HG03575 (cell line): ENCODE data around the gene ARMC3.

Experiments
- ATAC-seq: cut with Tn5 transposase; IDR thresholded peaks from one replicate; pipeline ENCODE4 v1.9.1; 2021; ENCODE audit not compliant: unreplicated experiment, insufficient number of reproducible peaks, low FRiP score; ENCODE audit errors: extremely low read depth

ARMC3 gene

DNA sequence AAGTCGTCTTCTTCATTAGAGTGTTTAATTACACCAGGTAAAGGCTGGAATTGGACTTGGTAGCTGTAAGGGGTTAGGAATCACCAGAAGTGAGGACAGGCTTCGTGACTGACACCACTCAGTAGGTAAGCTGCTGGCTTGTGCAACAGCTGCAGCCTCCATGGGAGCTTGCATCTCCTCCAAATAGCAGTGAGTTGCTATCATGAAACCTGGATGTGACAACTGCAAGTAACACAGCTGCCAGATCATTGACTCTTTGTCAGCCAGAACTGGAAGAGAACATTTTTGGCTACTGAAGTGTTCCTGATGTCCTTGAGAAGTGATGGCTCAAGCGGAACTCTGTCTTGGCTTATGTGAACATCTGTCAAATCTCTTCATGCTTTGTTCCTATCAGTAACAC, 103.5 kb downstream of the ARMC3 start:
- no peak for ATAC-seq

DNA sequence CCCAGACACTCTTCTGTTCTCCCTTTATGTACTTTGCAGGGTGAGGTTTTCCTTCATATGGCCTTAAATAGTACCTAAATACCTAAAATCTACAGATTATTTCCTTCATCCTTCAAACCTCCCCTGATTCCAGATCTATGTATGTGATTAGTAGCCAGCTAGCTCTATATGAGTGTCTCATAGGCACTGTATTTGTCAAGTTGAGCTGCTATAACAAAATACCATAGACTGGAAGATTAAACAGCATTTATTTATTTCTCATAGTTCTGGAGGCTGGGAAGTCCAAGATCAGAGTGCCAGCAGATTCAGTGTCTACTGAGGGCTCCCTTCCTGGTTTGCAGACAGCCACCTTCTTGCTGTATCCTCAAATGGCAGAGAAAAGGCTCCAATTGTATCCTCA, 106.9 kb downstream of the ARMC3 start:
- ATAC-seq = no peak

DNA sequence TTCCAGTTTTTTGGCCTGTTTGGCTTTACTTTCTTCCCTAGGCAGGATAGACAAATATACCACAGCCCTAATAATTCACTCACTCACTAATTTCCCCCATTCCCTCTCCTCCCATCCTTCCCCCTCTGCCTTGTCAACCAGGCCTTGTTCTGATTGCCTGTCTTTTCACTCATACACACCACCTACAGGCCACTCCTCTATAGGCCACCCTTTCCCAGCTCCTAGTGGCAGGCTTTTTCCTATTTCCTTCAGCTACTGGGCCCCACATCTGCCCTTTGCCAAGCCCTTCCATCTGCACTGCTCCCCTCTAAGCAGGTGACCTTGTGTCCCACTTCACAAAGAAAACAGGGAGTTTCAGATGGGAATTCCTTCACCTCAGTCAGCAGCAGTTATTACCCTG, 107.7 kb downstream of the ARMC3 start:
- no peak for ATAC-seq

- ATAC-seq = no peak
Observed at GRCh38 chr10:23037152-23037551, 109.3 kb downstream of the ARMC3 start.

DNA sequence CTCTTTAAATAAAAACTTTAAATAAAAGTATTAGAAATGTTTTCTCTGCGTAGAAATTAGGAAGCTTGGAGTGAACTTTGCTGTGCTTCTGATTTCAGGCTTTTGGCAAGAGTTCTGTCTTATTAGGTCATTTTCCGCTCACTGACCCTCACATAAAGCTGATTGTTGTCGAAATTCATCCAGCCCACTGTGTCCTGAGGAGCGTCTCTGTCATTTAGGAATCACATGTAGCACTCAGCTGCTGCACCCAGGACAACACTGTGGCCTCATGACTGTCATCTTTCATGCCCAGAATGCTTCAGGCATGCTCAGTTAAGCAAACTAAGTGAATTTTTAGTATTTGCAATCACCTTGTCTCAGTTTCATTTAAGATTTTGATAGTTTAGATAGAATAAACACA, 109.7 kb downstream of the ARMC3 start:
- no peak for ATAC-seq

DNA sequence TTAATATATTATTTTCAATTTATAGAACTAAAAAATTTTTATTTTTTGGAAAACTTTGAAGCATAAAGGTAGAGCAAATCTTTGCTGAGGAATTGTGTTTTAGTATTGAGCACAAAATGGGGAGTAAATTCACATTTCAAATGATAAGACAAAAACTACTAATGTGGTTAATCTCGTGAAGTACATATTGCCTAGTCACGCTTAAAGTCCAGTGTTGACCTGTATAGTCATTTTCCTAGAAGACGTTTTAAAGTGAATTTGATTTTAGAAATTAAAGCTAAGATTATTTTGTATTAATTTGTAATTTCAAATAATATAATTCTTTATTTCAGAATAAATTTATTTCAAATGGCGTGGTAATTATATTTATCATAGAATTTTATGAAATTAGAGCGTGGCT, 110.3 kb downstream of the ARMC3 start:
- ATAC-seq = no peak

GRCh38 chr10:23040002-23040401, 112.1 kb downstream of the ARMC3 start:
- ATAC-seq = no peak

DNA sequence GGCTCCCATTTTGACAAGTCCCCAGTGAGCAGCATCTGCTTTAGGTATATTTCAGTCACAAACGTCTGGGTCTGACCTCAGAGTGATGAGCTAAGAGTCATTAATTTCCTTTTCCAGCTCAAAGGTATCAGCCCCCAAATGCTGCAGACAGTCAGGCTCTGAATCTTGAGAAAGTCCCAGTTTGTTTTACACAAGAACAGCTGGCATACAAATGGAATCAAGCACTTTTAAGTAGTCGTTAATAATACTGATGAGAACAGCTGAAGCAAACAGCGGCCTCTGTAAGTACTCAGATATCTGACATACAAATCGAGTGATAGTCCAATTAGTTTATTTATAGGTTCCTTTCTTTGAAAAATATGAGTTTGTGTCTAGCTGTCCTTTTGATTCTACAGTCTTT, 118.2 kb downstream of the ARMC3 start:
- ATAC-seq = no peak

- ATAC-seq = no peak
Observed at GRCh38 chr10:23047201-23048050, 119.6 kb downstream of the ARMC3 start.

GRCh38 chr10:23048191-23048590, 120.3 kb downstream of the ARMC3 start:
- no peak for ATAC-seq

- ATAC-seq = no peak
Observed at GRCh38 chr10:23051278-23051677, 123.4 kb downstream of the ARMC3 start.

DNA sequence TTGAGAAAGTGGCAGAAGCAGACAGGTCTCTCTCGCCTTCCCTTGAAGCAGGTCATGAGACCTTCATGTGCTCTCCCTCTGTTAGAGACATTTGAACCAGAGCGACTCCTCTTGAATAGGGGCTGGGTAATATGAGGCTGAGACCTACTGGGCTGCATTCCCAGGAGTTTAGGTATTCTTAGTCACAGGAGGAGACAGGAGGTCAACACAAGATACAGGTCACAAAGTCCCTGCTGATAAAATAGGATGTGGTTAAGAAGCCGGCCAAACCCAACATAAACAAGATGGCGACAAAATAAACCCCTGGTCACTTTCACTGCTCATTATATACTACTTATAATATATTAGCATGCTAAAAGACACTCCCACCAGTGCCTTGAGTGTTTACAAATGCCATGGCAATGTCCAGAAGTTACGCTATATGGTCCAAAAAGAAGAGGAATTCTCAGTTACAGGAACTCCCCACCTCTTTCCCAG, 124.0 kb downstream of the ARMC3 start:
- ATAC-seq = no peak

DNA sequence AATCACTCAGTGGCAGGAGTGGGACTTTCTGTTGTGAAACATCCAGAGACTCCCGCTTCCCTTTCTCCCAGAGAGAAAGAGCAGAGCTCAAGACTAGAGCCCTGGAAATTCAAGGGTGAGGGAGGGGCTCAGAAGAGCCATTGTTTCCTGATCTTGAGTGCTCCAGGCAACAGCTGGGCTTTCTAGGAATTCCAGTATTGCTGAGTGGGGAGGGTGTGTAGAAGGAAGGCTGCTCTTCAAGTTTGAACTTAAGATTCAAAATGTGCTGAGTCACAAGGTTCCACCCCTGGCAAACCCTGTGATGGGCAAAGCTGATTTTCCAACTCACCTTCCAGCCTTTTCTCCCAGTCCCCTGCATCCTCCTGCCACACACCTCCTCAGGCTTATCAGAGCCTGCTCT, 125.2 kb downstream of the ARMC3 start:
- ATAC-seq = no peak

DNA sequence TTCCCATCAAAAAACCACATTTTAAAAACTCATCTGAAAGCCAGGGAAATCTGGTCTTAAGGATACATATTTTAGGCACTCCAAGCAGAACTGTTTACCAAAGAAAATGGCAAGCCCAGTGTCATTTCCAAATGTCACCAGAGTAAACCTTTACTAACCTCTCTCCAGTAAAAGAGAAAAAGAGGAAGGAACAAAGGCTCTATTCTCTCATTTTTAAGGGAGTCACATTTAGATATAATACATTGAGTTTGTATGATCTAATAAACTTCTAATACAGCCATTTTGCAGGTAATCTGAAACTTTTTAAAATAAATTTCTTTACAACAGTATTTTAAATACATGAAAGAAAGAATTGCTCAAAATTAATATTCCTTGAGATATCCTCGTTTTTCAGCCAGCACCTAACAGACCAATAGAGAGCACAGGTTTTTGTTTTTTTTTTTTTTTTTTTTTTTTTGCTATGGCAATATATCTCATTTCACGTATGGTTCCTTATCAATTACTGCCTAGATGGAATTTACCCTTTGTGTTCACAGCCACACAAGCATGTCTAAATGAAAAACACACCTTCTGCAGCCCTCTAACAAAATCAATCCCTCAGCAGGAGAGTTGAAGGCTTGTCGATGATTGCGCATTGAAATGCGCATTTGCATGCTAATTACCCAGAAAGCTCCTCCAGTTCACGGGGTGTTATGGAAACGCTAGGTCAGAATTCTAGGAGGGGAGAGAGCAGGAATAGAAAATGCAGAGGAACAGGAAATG, 127.8 kb downstream of the ARMC3 start:
- ATAC-seq = no peak

DNA sequence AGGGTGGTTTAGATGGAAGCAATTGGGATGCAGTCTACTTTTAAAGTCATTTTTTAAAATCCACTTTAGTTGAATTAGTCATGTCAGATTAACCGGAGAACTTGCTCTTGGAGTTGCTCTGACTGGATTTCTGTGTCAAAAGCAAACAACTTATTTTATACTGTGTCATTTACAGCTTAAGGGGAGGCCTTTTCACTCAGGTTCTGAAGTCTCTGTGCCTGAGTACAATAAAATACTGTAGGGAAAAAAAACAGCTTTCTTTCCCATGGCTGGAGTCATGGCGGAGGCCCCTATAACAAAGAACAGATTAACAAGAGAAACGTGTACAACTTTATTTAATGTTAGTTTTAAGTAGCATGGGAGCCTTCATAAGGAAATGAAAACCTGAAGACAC, 128.3 kb downstream of the ARMC3 start:
- ATAC-seq = no peak

DNA sequence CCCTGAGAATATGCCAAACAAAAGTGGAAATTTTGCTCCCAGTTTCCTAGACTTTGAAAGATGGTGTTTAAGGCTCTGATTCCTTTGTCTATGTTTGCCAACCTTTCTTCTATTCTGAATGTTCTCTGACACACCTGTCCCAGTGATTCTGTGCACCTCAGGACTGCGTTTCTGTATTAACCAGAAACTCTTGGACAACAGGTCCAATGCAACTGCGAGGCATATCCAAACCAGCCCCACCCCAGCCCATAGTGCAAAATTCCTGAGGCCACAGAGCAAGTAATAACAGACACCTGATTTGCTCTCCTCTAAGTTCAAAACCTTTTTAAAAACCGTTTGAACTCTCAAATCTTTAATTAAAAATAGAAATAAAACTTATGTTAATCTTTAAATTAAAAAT, 130.5 kb downstream of the ARMC3 start:
- ATAC-seq = no peak

DNA sequence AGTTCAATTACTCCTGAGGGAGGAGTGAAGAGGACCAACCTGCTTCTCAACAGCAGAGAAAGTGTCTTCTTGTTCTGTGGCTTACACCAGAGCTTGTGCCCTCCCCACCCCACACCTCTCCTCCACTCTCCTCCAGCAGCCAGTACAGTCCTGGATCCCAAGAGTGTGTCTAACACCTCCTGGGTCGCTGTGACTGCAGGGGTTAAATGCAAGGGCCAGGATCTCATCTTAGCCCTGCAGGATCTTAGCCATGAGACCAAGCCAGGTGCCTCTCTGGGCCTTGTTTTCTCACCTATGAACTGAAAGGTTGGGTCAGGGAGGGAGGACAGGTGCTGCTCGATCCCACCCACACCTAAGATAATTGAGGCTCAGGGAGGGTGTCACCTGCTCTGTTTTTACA, 133.1 kb downstream of the ARMC3 start:
- ATAC-seq = no peak

DNA sequence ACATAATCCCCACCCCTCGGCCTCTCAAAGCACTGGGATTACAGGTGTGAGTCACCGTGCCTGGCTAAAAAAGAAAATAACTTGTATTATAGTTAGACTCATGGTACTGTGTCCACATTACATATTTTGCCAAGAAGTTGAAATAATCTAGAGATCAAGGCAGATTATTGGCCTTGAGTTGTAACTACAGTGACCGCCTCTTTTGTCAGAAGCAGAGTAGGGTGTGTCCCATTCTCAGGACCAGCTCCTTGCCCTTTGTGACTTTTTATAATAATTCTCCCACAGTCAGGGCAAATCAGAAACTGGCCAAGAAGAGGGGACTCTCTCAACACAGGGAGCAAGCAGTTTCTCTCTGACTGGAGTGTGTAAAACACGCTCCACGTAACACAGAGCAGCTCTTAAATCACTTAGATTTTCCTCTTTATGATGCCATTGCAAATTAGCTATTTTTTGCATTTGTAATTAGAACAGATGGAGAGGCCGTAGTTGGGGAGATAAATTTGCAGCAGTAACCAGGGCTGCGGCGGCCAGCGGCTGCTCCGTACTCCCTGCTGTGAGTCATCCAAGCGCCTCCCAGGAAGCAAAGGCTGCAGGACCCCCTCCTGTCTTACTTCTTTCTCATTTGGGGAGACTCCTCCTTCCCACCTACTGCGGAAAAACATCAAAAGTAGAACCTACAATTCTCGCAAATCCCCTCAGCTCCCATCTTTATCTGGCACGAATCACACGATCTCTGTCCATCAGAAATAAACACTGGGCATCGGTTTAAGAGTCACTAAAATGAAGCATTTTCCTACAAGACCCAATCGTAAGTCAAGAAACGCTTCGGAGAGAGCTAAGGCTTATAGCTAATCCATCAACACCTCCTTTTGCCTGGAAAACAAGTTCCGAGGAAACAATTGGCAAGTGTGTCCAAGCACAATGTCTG, 135.5 kb downstream of the ARMC3 start:
- no peak for ATAC-seq
